PC-9 (cell line): ENCODE results near the gene NELL2. TPM values are rescaled to one million over a fixed set of nuclear protein-coding genes. Genes with fewer than 3 reads are reported as not detected.

Experiments used
- BruUV-seq: library from RNA; stranded (reverse); fragments of 400-500 nt; replicated peaks from 2 replicates; lab custom pipeline; 2021; lab: Mats Ljungman, UMichigan
- CTCF ChIA-PET: fragments of 300-600 bp; sonication (Branson Sonifier 250); formaldehyde crosslinking; loops from one replicate; lab custom pipeline; 2022; ENCODE audit warnings: antibody characterized with exemption; lab: Charles Lee
- POLR2A ChIA-PET: fragments of 300-600 bp; sonication (Branson Sonifier 250); formaldehyde crosslinking; loops from one replicate; lab custom pipeline; 2022; ENCODE audit warnings: antibody characterized with exemption; ENCODE audit not compliant: unreplicated experiment; lab: Charles Lee
- DNase-seq, 2 experiments: peaks; one replicate each; pipeline versions ENCODE4 v3.0.0 to v3.0.0-alpha.2; 2015 to 2022; ENCODE audit warnings: mixed read lengths in 1 of 2
- H2AFZ ChIP-seq: fragments of 200-600 bp; sonication (generic); 2 replicates; pipeline ENCODE4 v1.8.1; 2017; ENCODE audit warnings: antibody characterized with exemption
- H3F3A ChIP-seq: fragments of 200-600 bp; sonication (generic); 2 replicates; pipeline ENCODE4 v1.8.1; 2017; ENCODE audit warnings: antibody characterized with exemption, mild to moderate bottlenecking, low read depth; ENCODE audit not compliant: insufficient read depth
- H3K27ac ChIP-seq: fragments of 200-600 bp; sonication (generic); 2 replicates; pipeline ENCODE4 v1.6.1; 2016; ENCODE audit warnings: mixed run types
- H3K27me3 ChIP-seq: fragments of 200-600 bp; sonication (generic); 2 replicates; pipeline ENCODE4 v1.6.1; 2016; ENCODE audit warnings: low read depth, mixed run types; ENCODE audit not compliant: insufficient read depth
- H3K36me3 ChIP-seq: fragments of 200-600 bp; sonication (generic); 2 replicates; pipeline ENCODE4 v1.6.1; 2016; ENCODE audit warnings: low read depth, mixed run types
- H3K4me1 ChIP-seq: fragments of 200-600 bp; sonication (generic); replicated peaks from 2 replicates; pipeline ENCODE4 v1.6.1; 2016; ENCODE audit warnings: mixed run types; ENCODE audit not compliant: insufficient read depth
- H3K4me2 ChIP-seq: fragments of 200-600 bp; sonication (generic); 2 replicates; pipeline ENCODE4 v1.6.1; 2017; ENCODE audit warnings: mixed run types
- H3K4me3 ChIP-seq: fragments of 200-600 bp; sonication (generic); 2 replicates; pipeline ENCODE4 v1.6.1; 2016; ENCODE audit warnings: mixed run types
- H3K79me2 ChIP-seq: fragments of 200-600 bp; sonication (generic); 2 replicates; pipeline ENCODE4 v1.6.1; 2017; ENCODE audit warnings: low read depth, mixed run types
- H3K9me2 ChIP-seq: fragments of 200-600 bp; sonication (generic); 2 replicates; pipeline ENCODE4 v1.8.1; 2017; ENCODE audit warnings: mild to moderate bottlenecking; ENCODE audit not compliant: insufficient read depth
- H3K9me3 ChIP-seq: fragments of 200-600 bp; sonication (generic); 2 replicates; pipeline ENCODE4 v1.8.1; 2016; ENCODE audit warnings: low read depth; ENCODE audit not compliant: insufficient read depth
- H4K20me1 ChIP-seq: fragments of 200-600 bp; sonication (generic); 2 replicates; pipeline ENCODE4 v1.8.1; 2017; ENCODE audit not compliant: insufficient read depth
- CTCF ChIP-seq: fragments of 200-600 bp; sonication (generic); conservative IDR thresholded peaks from 2 replicates; pipeline ENCODE4 v1.6.1; 2017; ENCODE audit warnings: mixed run types, antibody characterized with exemption, mild to moderate bottlenecking, moderate library complexity
- EZH2 ChIP-seq: fragments of 200-600 bp; sonication (generic); IDR thresholded peaks from 2 replicates; pipeline ENCODE4 v1.8.0; 2017; ENCODE audit warnings: antibody characterized with exemption, low read depth
- intact Hi-C: fragments of 100-400 bp; cut with micrococcal nuclease; formaldehyde crosslinking; loops from one replicate; pipeline ENCODE4 v1.10.0; 2022; ENCODE audit not compliant: unreplicated experiment
- total RNA-seq: library from RNA; stranded (reverse); gene quantifications from 2 replicates; pipeline ENCODE4 v1.2.3, GENCODE V29; 2021

The NELL2 gene
- total RNA-seq, 1 experiment from 2014 or later, result 0.61 TPM

DNA sequence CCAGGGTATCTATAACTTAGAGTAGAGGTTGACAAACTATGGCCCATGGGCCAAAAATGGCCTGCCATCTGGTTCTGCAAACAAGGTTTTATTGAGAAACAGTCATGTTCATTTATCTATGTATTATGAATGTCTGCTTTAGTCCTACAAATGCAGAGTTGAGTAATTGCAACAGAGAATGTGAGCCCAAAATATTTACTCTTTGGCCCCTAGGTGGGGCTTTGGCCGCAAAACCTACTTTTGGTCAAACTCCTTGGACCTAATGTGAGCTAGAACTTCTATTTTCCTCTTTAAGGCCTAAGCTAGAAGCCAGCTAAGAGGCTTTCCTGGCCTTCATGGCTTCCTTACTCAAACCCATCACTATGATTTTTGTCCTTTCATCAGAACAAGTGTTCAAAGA lies 379.1 kb downstream of the NELL2 start:
- Histone ChIP-seq H3K27ac (no peak overlapping the region), H3K36me3 (no peaks in the 10 kb centered on the region), H3K4me1 (no peaks in the 10 kb centered on the region), H4K20me1 (no peaks in the 10 kb centered on the region), H3K4me3 (no peak overlapping the region), H3K27me3 (no peaks in the 10 kb centered on the region), H3K9me2 (no peaks in the 10 kb centered on the region), H3K79me2 (no peaks in the 10 kb centered on the region), H3K4me2 (no peak overlapping the region), H3F3A (no peaks in the 10 kb centered on the region), H2AFZ (no peak overlapping the region), H3K9me3 (no peaks in the 10 kb centered on the region; the same call in 1 of the 2 replicates)
- TF ChIP-seq CTCF (0 out of 2 replicates have a peak, but pooled peaks have one; percentile 26), EZH2 (no peak)
- no peak for DNase-seq
- CTCF ChIA-PET, result no interaction called here
- no TSS peak for BruUV-seq
- intact Hi-C loops, result no loop called here
- POLR2A ChIA-PET, result no interaction called here

DNA sequence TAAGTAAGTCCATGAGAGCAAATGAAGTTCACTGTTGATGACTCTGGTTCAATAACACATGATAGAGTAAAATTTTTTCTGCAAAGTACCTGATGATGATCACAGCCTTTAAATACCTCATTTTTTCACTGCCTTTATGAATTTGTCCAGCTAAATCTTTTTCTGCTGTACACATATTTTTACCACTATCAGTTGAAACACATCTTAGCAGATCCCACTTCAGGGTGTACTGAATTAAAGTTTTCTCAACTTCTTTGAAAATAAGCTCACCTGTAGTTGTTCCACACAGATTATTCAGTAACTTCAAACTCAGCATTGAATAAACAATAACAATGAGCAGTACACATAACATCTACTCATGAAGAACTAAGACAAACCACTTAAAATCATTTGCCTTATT lies 385.9 kb downstream of the NELL2 start:
- no TSS peak for BruUV-seq
- Histone ChIP-seq H2AFZ (no peak overlapping the region), H3K9me2 (no peaks in the 10 kb centered on the region), H3F3A (no peaks in the 10 kb centered on the region), H3K79me2 (no peaks in the 10 kb centered on the region), H3K4me2 (no peak overlapping the region), H4K20me1 (no peaks in the 10 kb centered on the region), H3K36me3 (no peaks in the 10 kb centered on the region), H3K27me3 (no peaks in the 10 kb centered on the region), H3K27ac (no peak overlapping the region), H3K4me1 (no peaks in the 10 kb centered on the region), H3K4me3 (no peak overlapping the region), H3K9me3 (no peaks in the 10 kb centered on the region)
- CTCF ChIA-PET, result no interaction called here
- POLR2A ChIA-PET, result no interaction called here
- DNase-seq, result no peak
- TF ChIP-seq CTCF (no peak), EZH2 (no peak)
- intact Hi-C loops, result no loop called here

DNA sequence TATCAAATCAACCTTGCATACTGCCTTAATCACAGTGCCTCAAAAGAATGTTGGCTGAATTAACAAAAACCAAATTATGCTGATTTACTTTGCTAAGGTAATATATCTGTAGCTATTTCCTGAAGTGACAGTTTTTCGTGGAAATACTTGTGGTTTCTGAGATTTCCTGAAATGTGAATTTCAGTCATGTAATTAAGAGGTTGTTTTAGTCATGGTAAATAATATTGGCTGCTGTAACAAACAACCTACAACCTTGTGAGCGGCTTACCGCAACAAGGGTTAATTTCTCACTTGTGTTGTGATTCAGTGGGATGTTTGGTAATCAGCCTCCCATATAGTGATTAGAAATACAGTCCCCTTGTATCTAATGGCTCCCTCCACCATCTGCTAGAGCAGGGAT lies 387.9 kb downstream of the NELL2 start:
- ChIA-PET POLR2A (no interaction called here), CTCF (no interaction called here)
- no TSS peak for BruUV-seq
- Histone ChIP-seq H3K27ac (no peak overlapping the region), H3K4me2 (no peak overlapping the region), H3K36me3 (no peaks in the 10 kb centered on the region), H3F3A (no peaks in the 10 kb centered on the region), H3K27me3 (no peaks in the 10 kb centered on the region), H3K9me3 (no peaks in the 10 kb centered on the region), H4K20me1 (no peaks in the 10 kb centered on the region), H3K9me2 (no peaks in the 10 kb centered on the region), H2AFZ (no peak overlapping the region), H3K4me3 (no peak overlapping the region), H3K79me2 (no peaks in the 10 kb centered on the region), H3K4me1 (no peaks in the 10 kb centered on the region)
- DNase-seq, result no peak
- TF ChIP-seq EZH2 (no peak), CTCF (no peak)
- intact Hi-C loops, result no loop called here
